Measurements from ENCODE around the gene CRACDL.

The CRACDL gene

DNA sequence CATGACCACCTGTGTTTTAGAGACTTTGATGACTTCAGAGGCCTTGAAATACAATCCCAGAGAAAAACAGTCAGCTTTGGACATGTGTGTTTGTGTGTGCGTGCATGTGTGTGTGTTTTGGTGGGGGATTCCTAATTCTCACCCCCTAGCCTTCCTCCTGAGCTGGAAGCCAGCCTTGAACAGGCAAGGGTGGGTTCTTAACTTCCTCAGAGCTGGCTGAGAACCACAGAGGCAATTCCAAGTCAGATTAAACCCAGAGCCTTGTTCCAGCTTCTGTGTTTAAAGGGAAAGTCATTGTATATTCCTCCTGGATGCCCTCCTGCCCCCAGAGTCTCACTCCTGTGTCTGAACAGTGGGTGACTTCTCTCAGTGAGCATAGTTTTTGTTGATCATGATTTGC is 159.9 kb downstream of the CRACDL start:
- TF ChIP-seq, protein P1, sequence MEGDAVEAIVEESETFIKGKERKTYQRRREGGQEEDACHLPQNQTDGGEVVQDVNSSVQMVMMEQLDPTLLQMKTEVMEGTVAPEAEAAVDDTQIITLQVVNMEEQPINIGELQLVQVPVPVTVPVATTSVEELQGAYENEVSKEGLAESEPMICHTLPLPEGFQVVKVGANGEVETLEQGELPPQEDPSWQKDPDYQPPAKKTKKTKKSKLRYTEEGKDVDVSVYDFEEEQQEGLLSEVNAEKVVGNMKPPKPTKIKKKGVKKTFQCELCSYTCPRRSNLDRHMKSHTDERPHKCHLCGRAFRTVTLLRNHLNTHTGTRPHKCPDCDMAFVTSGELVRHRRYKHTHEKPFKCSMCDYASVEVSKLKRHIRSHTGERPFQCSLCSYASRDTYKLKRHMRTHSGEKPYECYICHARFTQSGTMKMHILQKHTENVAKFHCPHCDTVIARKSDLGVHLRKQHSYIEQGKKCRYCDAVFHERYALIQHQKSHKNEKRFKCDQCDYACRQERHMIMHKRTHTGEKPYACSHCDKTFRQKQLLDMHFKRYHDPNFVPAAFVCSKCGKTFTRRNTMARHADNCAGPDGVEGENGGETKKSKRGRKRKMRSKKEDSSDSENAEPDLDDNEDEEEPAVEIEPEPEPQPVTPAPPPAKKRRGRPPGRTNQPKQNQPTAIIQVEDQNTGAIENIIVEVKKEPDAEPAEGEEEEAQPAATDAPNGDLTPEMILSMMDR (IDR thresholded peaks at IDR 0.05; ENCODE audit: control insufficient read depth, insufficient read depth, low read depth, low read length, missing control alignments), result no peak
- no peak for DNase-seq (ENCODE audit: low read depth)
- no peak overlapping the region for H3K4me3 ChIP-seq (ENCODE audit: control insufficient read depth, low read depth, low read length)

DNA sequence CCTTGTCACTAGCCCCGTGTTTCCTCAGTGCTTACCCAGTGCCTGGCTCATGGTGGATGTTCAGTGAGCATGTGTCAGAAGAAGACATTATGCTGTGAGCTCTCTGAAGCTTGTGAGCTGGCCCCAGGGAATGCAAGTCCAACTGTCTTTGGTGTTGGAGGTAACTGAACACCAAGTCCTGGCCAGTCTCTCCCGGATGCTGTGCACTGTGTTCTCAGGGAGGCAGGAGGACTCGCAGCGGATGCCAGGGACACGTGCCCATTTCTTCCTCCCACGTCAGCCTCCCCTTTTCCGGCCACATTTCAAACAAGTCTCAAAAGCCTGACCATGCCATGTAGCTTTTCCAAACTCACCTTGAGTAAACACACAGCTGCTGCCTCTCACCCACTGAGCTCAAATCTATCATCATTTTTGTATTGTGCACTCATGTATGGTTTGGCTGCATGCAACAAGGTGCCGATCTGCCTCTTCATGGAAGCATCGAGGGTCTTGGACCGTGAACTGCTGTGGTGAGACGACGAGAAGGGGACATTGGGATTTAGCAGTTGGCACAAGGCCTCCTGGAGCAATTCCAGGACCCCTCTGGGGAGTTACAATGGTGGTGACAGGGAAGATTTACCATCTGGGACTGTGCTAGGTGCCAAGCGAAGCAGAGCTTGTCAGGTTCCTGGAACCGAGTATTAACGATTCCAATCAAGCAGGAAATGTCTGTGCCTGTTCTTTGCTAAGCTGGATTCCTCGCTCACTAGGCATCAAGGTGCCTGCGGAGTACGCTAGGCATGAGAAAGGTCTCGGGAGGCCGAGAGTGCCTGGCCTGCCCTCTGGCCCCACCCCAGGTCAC is 160.7 kb downstream of the CRACDL start:
- DNase-seq (ENCODE audit: low read depth), result no peak
- TF ChIP-seq, protein P1 (IDR thresholded peaks at IDR 0.05; ENCODE audit: control insufficient read depth, insufficient read depth, low read depth, low read length, missing control alignments), result no peak
- no peak overlapping the region for H3K4me3 ChIP-seq (ENCODE audit: control insufficient read depth, low read depth, low read length)

DNA sequence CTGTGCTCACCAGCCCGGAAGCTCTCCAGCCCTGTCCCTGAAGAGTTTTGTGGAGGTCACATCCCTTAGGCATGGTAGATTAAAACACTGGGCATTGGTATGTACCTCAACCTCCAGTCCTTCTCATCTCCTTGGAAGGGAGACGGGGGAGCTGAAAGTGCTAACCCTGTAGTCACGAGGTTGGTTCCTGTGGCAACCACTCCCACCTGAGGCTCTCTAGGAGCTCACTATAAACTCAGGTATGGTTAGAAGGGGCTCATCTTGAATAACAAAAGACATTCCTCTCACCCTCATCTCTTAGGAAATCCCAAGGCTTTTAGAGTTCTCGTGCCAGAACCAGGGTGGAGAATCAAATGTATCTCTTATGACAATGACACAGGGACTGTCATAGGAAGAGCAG is 162.1 kb downstream of the CRACDL start:
- DNase-seq (ENCODE audit: low read depth), result no peak

DNA sequence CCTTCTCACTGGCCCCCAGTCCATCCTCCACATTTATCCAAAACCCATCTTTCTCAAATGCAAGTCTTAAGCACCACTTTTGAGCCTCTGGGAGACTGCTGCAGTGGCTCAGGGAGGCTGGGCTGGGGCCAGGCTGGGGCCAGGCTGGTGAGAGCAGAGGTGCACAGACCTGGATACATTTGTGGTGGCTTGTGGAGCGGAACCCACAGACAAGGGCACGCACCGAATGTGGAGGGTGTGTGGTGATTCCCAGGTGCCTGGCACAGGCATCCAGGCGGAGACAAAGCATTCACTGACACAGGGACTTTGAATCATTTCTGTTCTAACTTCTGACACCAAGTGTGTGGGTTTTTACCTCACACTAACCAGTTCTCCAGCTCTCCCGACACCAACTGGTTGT is 162.9 kb downstream of the CRACDL start:
- no peak overlapping the region for H3K4me3 ChIP-seq (ENCODE audit: control insufficient read depth, low read depth, low read length)
- no peak for DNase-seq (ENCODE audit: low read depth)
- TF ChIP-seq, protein P1 (IDR thresholded peaks at IDR 0.05; ENCODE audit: control insufficient read depth, insufficient read depth, low read depth, low read length, missing control alignments), result no peak

More for the DNA sequence above, 162.1 kb downstream of the CRACDL start:
- H3K4me3 ChIP-seq (ENCODE audit: control insufficient read depth, low read depth, low read length), result no peak overlapping the region
- TF ChIP-seq, protein P1 (IDR thresholded peaks at IDR 0.05; ENCODE audit: control insufficient read depth, insufficient read depth, low read depth, low read length, missing control alignments), result no peak

DNA sequence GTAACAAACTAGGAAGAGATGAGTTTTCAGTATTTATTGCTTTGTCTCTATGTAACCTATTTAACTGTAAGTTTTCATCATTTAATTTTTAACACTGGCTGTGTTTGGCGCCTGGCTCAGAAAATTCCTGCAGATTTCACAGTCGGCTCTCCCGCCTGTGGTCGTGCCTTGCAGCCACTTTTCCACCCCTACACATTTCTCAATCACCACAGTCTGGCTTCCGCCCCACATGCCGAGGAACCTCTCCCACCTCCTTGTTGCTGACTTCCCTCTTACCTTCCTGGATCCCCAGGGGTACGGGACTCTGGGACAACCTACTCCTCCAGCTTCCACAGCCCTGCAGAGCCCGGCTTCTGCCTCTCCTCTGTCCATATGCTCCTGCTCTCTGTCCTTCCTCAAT is 163.5 kb downstream of the CRACDL start:
- TF ChIP-seq, protein P1 (IDR thresholded peaks at IDR 0.05; ENCODE audit: control insufficient read depth, insufficient read depth, low read depth, low read length, missing control alignments), result no peak
- no peak overlapping the region for H3K4me3 ChIP-seq (ENCODE audit: control insufficient read depth, low read depth, low read length)
- DNase-seq (ENCODE audit: low read depth), result no peak

DNA sequence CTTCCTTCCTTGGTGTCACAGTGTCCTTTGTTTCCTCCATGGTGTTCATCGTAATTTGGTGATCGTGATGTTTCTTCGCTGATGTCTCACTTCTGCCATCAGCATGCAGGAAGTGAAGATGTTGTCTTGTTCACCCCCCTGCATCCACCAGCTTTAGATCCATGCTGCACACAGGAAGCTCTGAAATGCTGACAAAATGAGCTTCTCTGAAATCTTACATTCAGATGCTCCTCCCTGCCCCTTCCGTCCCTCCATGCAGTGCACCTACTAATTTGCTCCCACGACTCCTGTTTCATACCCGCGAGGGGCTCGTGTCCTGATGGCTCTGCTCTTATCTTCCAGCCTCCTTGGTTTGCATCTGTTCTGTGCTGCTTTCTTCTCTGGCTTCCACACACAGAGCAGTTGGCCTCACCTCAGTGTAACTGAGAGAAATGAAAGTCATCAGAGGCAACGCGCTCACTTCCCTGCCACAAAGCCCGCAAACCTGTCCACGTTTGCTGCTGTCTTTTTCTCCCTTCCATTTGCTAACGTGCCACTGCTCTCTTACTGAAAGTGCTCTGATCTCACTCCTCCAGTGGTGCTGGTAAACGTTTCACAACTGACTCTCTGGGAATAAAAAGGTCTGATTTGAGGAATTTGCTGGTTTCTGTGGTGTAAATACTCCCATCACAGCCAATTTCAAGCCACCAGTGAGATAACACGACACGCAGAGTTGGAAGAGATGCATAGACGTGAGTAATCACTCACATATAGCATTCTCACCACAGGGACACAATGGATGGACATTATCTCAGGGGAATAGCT is 164.1 kb downstream of the CRACDL start:
- TF ChIP-seq, protein P1 (IDR thresholded peaks at IDR 0.05; ENCODE audit: control insufficient read depth, insufficient read depth, low read depth, low read length, missing control alignments), result no peak
- no peak overlapping the region for H3K4me3 ChIP-seq (ENCODE audit: control insufficient read depth, low read depth, low read length)

More for the DNA sequence above, 164.1 kb downstream of the CRACDL start:
- peak; percentile 46 for DNase-seq (ENCODE audit: low read depth)
